Activated T-cell treated with anti-CD3 and anti-CD28 coated beads, Interleukin-2, amount 50 U/mL, for 1 hour (primary cell): ENCODE measurements around the gene FXYD3.
A peak's percentile ranks its signal among the peaks of the same experiment; 100 is the strongest.

Source experiments
- DNase-seq: peaks from one replicate; pipeline ENCODE4 v3.0.0-alpha.2; 2020

Gene FXYD3, protein sequence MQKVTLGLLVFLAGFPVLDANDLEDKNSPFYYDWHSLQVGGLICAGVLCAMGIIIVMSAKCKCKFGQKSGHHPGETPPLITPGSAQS

DNA sequence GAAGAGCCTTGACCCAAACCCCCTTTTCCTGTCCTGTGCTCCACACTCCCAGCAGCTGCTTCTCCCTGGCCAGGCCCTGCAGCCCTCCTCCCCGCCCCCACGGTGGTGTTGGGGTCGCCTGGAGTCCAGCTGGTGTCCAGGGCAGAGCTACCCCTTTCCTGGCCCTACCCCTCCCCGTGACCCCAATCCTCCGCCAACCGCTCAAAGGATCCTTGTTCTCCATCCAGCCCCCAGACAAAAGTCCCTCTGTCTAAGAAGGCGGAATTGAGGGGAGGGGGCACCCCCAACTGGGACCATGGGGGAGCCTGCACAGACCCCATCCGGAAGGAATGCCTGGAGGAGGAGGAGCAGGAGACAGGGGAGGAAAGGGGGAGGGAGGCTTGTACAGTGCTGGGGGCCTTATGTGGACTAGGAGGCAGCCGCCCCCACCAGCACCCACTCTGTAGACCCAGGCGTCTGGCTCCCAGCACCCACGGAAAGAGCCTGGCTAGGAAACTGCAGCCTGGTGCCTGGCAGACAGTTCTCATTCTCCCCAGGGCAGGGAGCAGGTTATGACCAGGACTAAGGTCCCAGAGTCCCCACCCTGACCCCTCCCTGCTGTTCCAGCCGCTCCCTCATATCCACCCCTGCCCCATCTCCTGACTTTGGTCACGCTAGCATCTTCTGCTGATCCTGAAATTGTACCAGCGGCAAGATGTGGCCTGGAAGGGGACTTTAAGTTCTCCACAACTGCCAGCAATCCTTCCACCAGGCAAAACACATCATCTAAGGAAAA, at the start of gene FXYD3:
Gene FXYD3, plus strand, starts transcription at position 647 of the 775 bp plus-strand sequence. CDS start 3,554 bp downstream, outside the sequence.
- no peak for DNase-seq

GRCh38 chr19:35066121-35066520, 49.5 kb upstream of the FXYD3 start:
- DNase-seq: no peak

DNA sequence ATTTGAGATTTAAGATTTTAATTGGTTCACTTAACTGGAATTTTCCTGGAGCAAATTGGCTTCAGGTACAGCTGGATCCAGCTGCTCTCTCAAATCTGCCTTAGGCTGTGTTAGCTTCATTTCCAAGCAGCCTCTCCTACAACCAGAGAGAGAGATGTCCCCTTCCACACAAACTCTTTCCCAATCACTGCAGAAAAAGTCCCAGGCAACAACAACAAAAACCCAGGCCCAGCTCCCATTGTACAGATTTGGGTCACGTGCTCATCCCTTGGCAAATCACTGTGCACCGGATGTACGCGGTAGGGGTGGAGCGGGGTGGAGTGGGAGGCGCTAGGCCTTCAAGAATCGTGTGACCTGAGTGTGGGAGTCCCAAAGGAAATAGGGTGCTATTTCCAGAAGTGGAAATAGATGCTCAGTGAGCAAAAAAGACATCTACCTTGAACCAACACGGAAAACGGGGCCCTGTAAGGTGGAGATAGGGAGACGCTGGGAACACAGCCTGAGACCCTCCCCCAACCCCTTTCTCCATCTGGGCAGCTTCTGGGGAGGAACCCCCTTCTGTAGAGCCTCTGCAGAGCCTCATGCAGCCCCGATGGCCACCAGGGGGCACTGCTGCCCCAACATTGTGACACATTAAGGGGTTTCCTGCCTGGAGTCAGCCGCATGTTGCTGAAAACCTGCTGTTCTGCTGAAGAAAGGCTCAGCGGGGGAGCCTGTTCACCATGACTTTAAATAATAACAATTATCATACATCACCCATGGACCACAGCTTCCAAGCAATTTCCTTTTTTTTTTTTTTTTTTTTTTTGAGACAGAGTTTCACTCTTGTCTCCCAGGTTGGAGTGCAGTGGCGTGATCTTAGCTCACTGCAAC, 48.7 kb upstream of the FXYD3 start:
- DNase-seq: peak; percentile 90

DNA sequence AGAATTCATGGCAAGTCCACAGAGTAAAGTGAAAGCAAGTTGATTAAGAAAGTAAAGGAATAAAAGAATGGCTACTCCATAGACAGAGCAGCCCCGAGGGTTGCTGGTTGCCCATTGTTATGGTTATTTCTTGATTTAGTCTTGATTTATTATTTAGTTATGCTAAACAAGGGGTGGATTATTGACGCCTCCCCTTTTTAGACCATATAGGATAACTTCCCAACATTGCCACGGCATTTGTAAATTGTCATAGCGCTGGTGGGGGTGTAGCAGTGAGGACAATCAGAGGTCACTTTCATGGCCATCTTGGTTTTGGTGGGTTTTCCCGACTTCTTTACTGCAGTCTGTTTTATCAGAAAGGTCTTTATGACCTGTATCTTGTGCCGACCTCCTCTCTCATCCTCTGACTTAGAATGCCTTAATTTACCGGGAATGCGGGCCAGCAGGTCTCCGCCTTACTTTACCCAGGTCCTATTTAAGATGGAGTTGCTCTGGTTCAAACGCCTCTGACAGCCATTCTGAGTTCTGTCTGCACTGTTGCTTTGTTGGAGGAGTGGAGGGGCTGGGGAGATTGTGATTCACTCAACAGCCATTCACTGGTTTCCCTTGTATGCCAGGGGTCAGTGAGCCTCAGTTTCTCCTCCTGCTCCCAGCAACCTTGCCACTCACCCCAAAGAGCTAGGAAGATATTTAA, 46.5 kb upstream of the FXYD3 start:
- DNase-seq: no peak

GRCh38 chr19:35069696-35070095, 45.9 kb upstream of the FXYD3 start:
- no peak for DNase-seq

- DNase-seq: no peak
Observed at GRCh38 chr19:35070471-35070870, 45.2 kb upstream of the FXYD3 start.

DNA sequence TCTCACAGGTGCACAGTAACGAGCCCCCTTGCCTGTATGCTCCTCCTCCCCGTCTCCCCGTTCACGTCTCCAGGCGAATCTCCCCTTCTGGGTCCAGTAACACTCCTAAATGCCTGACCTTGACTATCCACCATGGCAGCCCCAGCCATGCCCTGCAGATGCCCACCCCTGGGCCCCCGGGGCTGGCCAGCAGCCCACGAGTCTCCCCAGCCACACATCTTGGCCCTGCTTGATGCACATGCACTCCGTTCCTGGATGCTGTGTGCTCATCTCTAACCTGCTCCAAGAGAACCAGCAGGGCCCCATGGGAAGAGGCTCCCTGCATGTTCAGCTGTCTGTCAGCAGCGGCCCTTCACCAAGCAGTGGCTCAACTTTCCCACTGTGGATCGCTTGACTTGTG, 42.1 kb upstream of the FXYD3 start:
- no peak for DNase-seq

GRCh38 chr19:35073941-35074340, 41.7 kb upstream of the FXYD3 start:
- no peak for DNase-seq

DNA sequence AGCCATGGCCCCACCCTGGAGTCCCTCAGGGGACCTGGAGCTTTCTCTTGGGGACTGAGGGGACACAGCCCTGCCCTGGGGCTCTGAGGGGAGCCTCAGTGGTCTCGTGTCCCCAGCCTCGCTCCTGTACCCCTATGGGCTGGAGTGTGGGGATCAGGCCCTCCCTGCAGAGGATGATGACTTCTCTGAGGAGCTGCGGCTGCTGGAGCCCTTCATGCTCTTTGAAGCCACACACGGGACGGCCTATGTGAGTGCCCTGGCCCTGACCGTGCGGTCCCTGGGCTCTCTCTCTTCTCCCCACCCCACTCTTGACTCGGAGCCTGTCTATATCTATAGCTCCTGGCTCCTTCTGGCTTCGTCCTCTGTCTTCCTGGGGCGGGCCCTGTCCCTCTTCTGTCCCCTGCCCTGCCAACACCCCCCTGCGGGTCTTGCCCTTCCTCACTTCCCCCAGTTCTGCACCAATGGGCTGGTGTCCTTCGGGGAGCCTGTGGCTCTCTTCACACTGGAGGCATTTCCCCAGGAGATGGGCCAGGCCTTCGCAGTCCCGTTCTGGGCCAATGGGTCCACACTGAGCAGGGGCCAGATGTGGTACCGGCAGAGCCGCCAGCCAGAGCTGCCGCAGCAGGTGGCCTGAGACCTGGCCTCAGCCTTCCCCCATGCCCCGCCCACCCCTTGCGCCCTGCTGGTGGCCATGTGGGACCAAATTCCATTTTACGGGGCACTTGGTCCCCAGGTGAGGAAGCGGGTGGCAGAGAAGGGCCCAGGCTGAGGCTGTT, 41.0 kb upstream of the FXYD3 start:
- DNase-seq: no peak

GRCh38 chr19:35075202-35076025, 40.2 kb upstream of the FXYD3 start:
- DNase-seq: no peak

- DNase-seq: no peak
Observed at GRCh38 chr19:35076026-35076370, 39.6 kb upstream of the FXYD3 start.

GRCh38 chr19:35076657-35077056, 39.0 kb upstream of the FXYD3 start:
- DNase-seq: no peak

DNA sequence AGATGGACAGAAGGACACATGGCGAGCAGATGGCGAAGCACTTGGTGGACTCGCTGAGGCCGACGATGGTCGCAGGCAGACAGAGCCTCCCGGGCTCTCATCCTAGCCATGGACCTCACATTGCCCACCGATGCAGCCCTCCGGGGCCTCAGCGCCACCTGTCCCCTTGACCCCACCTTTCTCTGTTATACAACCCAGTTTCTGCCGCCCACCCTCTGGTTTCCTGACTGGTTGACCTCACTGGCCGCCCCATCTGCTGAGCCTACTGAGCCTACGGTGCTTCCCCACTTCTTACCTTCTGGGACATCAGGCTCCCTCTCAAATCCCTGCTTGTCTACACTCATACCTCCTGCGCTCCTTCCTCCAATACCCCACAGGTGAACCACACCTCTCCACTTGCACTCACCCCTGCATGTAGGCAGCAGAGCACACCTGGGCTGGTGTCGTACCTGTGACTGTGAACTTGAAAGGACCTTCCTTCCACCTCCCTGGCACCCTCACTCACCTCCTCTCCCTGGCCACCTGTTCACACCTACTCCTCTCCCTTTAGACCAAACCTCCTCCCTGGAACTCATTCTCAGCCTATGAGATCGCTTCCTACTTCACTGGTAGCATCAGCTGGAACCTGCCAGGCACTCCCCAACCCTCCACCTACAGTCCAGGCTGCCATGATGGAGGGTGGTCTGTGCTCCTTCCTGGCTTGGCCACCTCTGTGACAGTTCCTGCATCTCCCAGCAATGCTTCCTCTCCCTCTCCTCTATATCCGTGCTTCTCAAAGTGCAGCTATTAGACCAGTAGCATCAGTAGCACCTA, 38.0 kb upstream of the FXYD3 start:
- no peak for DNase-seq

DNA sequence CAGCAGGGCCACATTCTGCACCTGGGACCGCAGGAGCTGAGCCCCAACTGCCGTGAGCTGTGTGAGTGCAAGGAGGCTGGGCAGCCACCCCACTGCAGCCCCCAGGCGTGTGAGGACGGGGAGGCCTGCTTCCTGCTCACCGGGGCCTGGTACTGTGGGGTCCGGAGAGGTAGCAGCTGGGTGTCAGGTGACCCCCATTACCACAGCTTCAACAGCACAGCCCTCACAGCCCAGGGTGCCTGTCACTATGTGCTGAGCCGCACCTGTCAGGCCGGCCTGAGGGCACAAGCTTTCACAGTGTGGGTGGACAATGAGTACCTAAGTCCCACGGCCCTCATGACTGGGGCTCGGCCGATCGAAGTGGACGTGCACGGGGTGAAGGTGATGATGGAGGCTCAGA, 35.8 kb upstream of the FXYD3 start:
- DNase-seq: no peak

GRCh38 chr19:35080613-35081170, 34.9 kb upstream of the FXYD3 start:
- DNase-seq: no peak

- DNase-seq: no peak
Observed at GRCh38 chr19:35081201-35081600, 34.4 kb upstream of the FXYD3 start.

- no peak for DNase-seq
Observed at GRCh38 chr19:35083691-35084508, 31.7 kb upstream of the FXYD3 start.

DNA sequence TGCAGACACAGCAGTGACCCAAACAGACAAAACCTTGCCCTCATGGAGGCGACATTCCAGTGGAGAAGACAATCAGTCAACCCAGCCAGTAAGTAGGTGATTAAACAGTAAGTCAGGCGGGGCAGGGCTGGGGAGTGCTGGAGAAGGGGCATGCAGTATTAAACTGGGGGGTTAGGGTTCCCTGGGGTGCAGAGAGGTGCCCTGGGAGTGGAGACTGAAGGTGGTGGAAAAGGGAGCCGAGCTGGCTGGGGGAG, 31.2 kb upstream of the FXYD3 start:
- DNase-seq: no peak

GRCh38 chr19:35085947-35086346, 29.7 kb upstream of the FXYD3 start:
- DNase-seq: no peak

GRCh38 chr19:35086455-35086854, 29.2 kb upstream of the FXYD3 start:
- no peak for DNase-seq
